ENCODE measurements around the gene LRRFIP1.

GRCh38 chr2:237754626-237755248, 127.3 kb downstream of the LRRFIP1 start:
- TF ChIP-seq POLR2A (IDR thresholded peaks at IDR 0.05; ENCODE audit: low read length) (no peak), GATA1 (IDR thresholded peaks at IDR 0.05; ENCODE audit: low read depth, low read length) (no peak)
